ENCODE measurements around the gene RANBP9.

Gene RANBP9

DNA sequence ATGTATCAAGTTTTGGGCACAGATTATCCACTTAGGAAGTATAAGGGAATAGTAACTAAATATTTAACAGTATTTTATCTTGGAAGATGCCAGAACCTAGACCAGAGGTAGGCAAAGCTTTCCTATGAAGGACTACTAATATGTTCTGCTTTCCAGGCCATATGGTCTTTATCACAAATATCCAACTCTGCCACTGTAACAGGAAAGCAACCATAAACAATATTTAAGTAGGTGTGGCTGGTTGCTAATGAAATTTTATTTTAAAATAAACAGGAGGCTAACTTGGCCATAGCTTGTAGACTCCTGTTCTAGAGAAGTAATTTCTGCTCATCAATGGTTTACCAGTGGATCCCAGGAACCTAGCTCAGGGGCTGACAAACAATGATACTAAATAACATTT is 57.1 kb downstream of the RANBP9 start:
- ChIA-PET POLR2A (no interaction called here), CTCF (interaction anchor here (2.2 kb wide), 1 partner anchor 30 kb away, joined by 11 read pairs; no protein-coding TSS in a partner anchor)
- H3K27ac ChIP-seq (ENCODE audit: extremely low read depth, low read depth, low read length): no peak overlapping the region
- H3K4me3 ChIP-seq (ENCODE audit: low read depth, low read length): no peak overlapping the region
- TF ChIP-seq ZFP37 (tag by site-specific recombination; IDR thresholded peaks at IDR 0.05) (no peak), ZNF391 (tag by site-specific recombination; IDR thresholded peaks at IDR 0.05; ENCODE audit: borderline replicate concordance, low read depth) (no peak), ZNF624 (tag by site-specific recombination; IDR thresholded peaks at IDR 0.05) (no peak), ZNF404 (tag by site-specific recombination; IDR thresholded peaks at IDR 0.05) (no peak), ZIC2 (tag by site-specific recombination; IDR thresholded peaks at IDR 0.05) (no peak), ZNF157 (tag by site-specific recombination; IDR thresholded peaks at IDR 0.05) (no peak), ZNF140 (tag by site-specific recombination; IDR thresholded peaks at IDR 0.05) (no peak), ATF2 (tag by site-specific recombination; IDR thresholded peaks at IDR 0.05; ENCODE audit: low read depth) (no peak), ZNF514 (tag by site-specific recombination; IDR thresholded peaks at IDR 0.05) (no peak)
- TF ChIP-seq, protein P1, sequence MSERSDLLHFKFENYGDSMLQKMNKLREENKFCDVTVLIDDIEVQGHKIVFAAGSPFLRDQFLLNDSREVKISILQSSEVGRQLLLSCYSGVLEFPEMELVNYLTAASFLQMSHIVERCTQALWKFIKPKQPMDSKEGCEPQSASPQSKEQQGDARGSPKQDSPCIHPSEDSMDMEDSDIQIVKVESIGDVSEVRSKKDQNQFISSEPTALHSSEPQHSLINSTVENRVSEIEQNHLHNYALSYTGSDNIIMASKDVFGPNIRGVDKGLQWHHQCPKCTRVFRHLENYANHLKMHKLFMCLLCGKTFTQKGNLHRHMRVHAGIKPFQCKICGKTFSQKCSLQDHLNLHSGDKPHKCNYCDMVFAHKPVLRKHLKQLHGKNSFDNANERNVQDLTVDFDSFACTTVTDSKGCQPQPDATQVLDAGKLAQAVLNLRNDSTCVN (tag by site-specific recombination; optimal IDR thresholded peaks at IDR 0.05): no peak
- TF ChIP-seq, protein P2, sequence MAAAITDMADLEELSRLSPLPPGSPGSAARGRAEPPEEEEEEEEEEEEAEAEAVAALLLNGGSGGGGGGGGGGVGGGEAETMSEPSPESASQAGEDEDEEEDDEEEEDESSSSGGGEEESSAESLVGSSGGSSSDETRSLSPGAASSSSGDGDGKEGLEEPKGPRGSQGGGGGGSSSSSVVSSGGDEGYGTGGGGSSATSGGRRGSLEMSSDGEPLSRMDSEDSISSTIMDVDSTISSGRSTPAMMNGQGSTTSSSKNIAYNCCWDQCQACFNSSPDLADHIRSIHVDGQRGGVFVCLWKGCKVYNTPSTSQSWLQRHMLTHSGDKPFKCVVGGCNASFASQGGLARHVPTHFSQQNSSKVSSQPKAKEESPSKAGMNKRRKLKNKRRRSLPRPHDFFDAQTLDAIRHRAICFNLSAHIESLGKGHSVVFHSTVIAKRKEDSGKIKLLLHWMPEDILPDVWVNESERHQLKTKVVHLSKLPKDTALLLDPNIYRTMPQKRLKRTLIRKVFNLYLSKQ (tag by site-specific recombination; IDR thresholded peaks at IDR 0.05; ENCODE audit: borderline replicate concordance): no peak
- peaks cover 12% of the 10 kb centered on the region; the same call in 1 of the 2 replicates for H3K4me1 ChIP-seq (ENCODE audit: control insufficient read depth, insufficient read depth, low read length)
- peaks cover 0 to 13% of the 10 kb centered on the region in 2 experiments; a peak in 2 of 3 replicates for H3K36me3 ChIP-seq (ENCODE audit: control insufficient read depth in 2 of 2, insufficient read depth in 1 of 2, low read length in 2 of 2)
- no peaks in the 10 kb centered on the region for H3K9me3 ChIP-seq (ENCODE audit: control insufficient read depth, insufficient read depth, low read depth, low read length)

GRCh38 chr6:13653296-13653695 is 58.3 kb downstream of the RANBP9 start:
- Histone ChIP-seq H3K36me3 (ENCODE audit: control insufficient read depth in 2 of 2, insufficient read depth in 1 of 2, low read length in 2 of 2) (peaks cover 0 to 13% of the 10 kb centered on the region in 2 experiments; a peak in 2 of 3 replicates), H3K4me1 (ENCODE audit: control insufficient read depth, insufficient read depth, low read length) (peaks cover 12% of the 10 kb centered on the region; the same call in 1 of the 2 replicates), H3K4me3 (ENCODE audit: low read depth, low read length) (no peak overlapping the region), H3K9me3 (ENCODE audit: control insufficient read depth, insufficient read depth, low read depth, low read length) (no peaks in the 10 kb centered on the region), H3K27ac (ENCODE audit: extremely low read depth, low read depth, low read length) (no peak overlapping the region)
- no peak for TF ChIP-seq ZNF654 (tag by site-specific recombination; IDR thresholded peaks at IDR 0.05; ENCODE audit: low read depth)
- TF ChIP-seq, protein P3, sequence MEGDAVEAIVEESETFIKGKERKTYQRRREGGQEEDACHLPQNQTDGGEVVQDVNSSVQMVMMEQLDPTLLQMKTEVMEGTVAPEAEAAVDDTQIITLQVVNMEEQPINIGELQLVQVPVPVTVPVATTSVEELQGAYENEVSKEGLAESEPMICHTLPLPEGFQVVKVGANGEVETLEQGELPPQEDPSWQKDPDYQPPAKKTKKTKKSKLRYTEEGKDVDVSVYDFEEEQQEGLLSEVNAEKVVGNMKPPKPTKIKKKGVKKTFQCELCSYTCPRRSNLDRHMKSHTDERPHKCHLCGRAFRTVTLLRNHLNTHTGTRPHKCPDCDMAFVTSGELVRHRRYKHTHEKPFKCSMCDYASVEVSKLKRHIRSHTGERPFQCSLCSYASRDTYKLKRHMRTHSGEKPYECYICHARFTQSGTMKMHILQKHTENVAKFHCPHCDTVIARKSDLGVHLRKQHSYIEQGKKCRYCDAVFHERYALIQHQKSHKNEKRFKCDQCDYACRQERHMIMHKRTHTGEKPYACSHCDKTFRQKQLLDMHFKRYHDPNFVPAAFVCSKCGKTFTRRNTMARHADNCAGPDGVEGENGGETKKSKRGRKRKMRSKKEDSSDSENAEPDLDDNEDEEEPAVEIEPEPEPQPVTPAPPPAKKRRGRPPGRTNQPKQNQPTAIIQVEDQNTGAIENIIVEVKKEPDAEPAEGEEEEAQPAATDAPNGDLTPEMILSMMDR (tag by site-specific recombination; IDR thresholded peaks at IDR 0.05): no peak
- CTCF ChIA-PET: interaction anchor here (1.3 to 3.3 kb wide), 2 partner anchors 29 to 38 kb away, joined by 7 to 10 read pairs; partner anchors contain the start of gene NOL7
- POLR2A ChIA-PET: no interaction called here

- H3K9me3 ChIP-seq (ENCODE audit: control insufficient read depth, insufficient read depth, low read depth, low read length): no peaks in the 10 kb centered on the region
- H3K4me1 ChIP-seq (ENCODE audit: control insufficient read depth, insufficient read depth, low read length): peaks cover 10% of the 10 kb centered on the region; the same call in 1 of the 2 replicates
- no peak for TF ChIP-seq ZNF664 (tag by site-specific recombination; IDR thresholded peaks at IDR 0.05)
- TF ChIP-seq ZNF521 (tag by site-specific recombination; IDR thresholded peaks at IDR 0.05): no peak
- no peak overlapping the region for H3K27ac ChIP-seq (ENCODE audit: extremely low read depth, low read depth, low read length)
- POLR2A ChIA-PET: no interaction called here
- H3K4me3 ChIP-seq (ENCODE audit: low read depth, low read length): no peak overlapping the region
- H3K36me3 ChIP-seq (ENCODE audit: control insufficient read depth in 2 of 2, insufficient read depth in 1 of 2, low read length in 2 of 2): peaks cover 0 to 10% of the 10 kb centered on the region in 2 experiments; a peak in 2 of 3 replicates
- CTCF ChIA-PET: interaction anchor here (0.6 to 1.3 kb wide), 3 partner anchors 34 to 374 kb away, joined by 3 to 4 read pairs (median 3); partner anchors contain the start of gene NOL7
Observed at GRCh38 chr6:13649393-13649792, 62.2 kb downstream of the RANBP9 start.
